Measurements from ENCODE around the gene RNF43. TPM values are rescaled to one million over a fixed set of nuclear protein-coding genes. Genes with fewer than 3 reads are reported as not detected.

The RNF43 gene
- total and polyA plus RNA-seq, 2 of the 13 experiments (the other 11 are each of a cell fraction or from before 2014, with no cell fraction given): 31.0 to 53.4 TPM

GRCh38 chr17:58383892-58384462 lies 33.4 kb downstream of the RNF43 start (continued):
- TF ChIP-seq U2AF2 (IDR thresholded peaks at IDR 0.05; ENCODE audit: low read depth, low read length): no peak
- no peak for TF ChIP-seq NFE2L2 (IDR thresholded peaks at IDR 0.05; ENCODE audit: low read length)
- TF ChIP-seq AFF4 (CRISPR knock-in tag; IDR thresholded peaks at IDR 0.05): peak; percentile 77; the same call in 1 of the 2 replicates
- peak; percentile 77 for TF ChIP-seq NR2C2 (CRISPR knock-in tag; IDR thresholded peaks at IDR 0.05; ENCODE audit: borderline replicate concordance)
- TF ChIP-seq HDAC2 (CRISPR knock-in tag; IDR thresholded peaks at IDR 0.05): 0 out of 2 replicates have a peak, but pooled peaks have one; percentile 13
- no peak for TF ChIP-seq ZXDC (CRISPR knock-in tag; IDR thresholded peaks at IDR 0.05)
- 0 out of 2 replicates have a peak, but pooled peaks have one; percentile 1 for TF ChIP-seq ZNF580 (CRISPR knock-in tag; IDR thresholded peaks at IDR 0.05; ENCODE audit: borderline replicate concordance, low read depth)
- peak; percentile 85 for TF ChIP-seq CREM (IDR thresholded peaks at IDR 0.05)
- TF ChIP-seq CREM (CRISPR knock-in tag; IDR thresholded peaks at IDR 0.05): no peak
- TF ChIP-seq KDM6A (CRISPR knock-in tag; IDR thresholded peaks at IDR 0.05; ENCODE audit: low read depth): 0 out of 2 replicates have a peak, but pooled peaks have one; percentile 25
- TF ChIP-seq SPEN (CRISPR knock-in tag; IDR thresholded peaks at IDR 0.05; ENCODE audit: low read depth): no peak
- TF ChIP-seq FOXO4 (CRISPR knock-in tag; conservative IDR thresholded peaks at IDR 0.05): peak; percentile 76; the same call in 1 of the 2 replicates
- no peak for TF ChIP-seq HOXA9 (CRISPR knock-in tag; IDR thresholded peaks at IDR 0.05; ENCODE audit: borderline replicate concordance)
- TF ChIP-seq HOXA5 (CRISPR knock-in tag; IDR thresholded peaks at IDR 0.05): no peak
- TF ChIP-seq MBD4 (IDR thresholded peaks at IDR 0.05; ENCODE audit: borderline replicate concordance, low read length): peak; percentile 66; the same call in 1 of the 2 replicates
- TF ChIP-seq GATA4 (IDR thresholded peaks at IDR 0.05; ENCODE audit: borderline replicate concordance, low read depth): 0 out of 2 replicates have a peak, but pooled peaks have one; percentile 29
- no peak for TF ChIP-seq ZNF451 (CRISPR knock-in tag; IDR thresholded peaks at IDR 0.05)
